ENCODE measurements around the gene MEN1. TPM values are rescaled to one million over a fixed set of nuclear protein-coding genes. Genes with fewer than 3 reads are reported as not detected.
"Not testable (repeated sequence)": the region's sequence is repeated elsewhere in the genome, so short reads cannot be mapped to it uniquely, and the experiment has no call there.

Gene MEN1
- polyA plus RNA-seq, 3 donors, result 44.7 to 49.1 (median 45.6) TPM

- no peak for DNase-seq
These were observed 24.6 kb upstream of the MEN1 start for GRCh38 chr11:64834723-64835615.

- no peak for DNase-seq
These were observed 23.8 kb upstream of the MEN1 start for GRCh38 chr11:64834031-64834722.

GRCh38 chr11:64833509-64833908 lies 23.2 kb upstream of the MEN1 start:
- DNase-seq, result no peak

GRCh38 chr11:64833198-64833502 lies 22.8 kb upstream of the MEN1 start:
- no peak for DNase-seq

GRCh38 chr11:64832467-64833197 lies 22.3 kb upstream of the MEN1 start:
- DNase-seq, result no peak

- no peak for DNase-seq
These were observed 21.1 kb upstream of the MEN1 start for GRCh38 chr11:64831411-64831891.

- DNase-seq, result no peak
These were observed 19.3 kb upstream of the MEN1 start for GRCh38 chr11:64829536-64830251.

GRCh38 chr11:64827451-64827839 lies 17.1 kb upstream of the MEN1 start:
- DNase-seq, result no peak

- DNase-seq, result no peak
These were observed 16.5 kb upstream of the MEN1 start for GRCh38 chr11:64826578-64827450.

GRCh38 chr11:64826062-64826461 lies 15.7 kb upstream of the MEN1 start:
- DNase-seq, result no peak

- DNase-seq, result no peak
These were observed 13.3 kb upstream of the MEN1 start for GRCh38 chr11:64823568-64824119.

- DNase-seq, result no peak
These were observed 7.1 kb upstream of the MEN1 start for GRCh38 chr11:64817476-64817875.

GRCh38 chr11:64815433-64815832 lies 5.1 kb upstream of the MEN1 start:
- not testable (repeated sequence) for DNase-seq

GRCh38 chr11:64814712-64815187 lies 4.4 kb upstream of the MEN1 start:
- DNase-seq, result no peak

GRCh38 chr11:64813826-64814225 lies 3.5 kb upstream of the MEN1 start:
- no peak for DNase-seq

GRCh38 chr11:64810891-64811272 lies 531 bp upstream of the MEN1 start:
- no peak for DNase-seq

- peak; percentile 23 for DNase-seq
These were observed 540 bp downstream of the MEN1 start for GRCh38 chr11:64809781-64810241.

- no peak for DNase-seq
These were observed 4.9 kb downstream of the MEN1 start for GRCh38 chr11:64805481-64805880.

GRCh38 chr11:64804346-64805210 lies 5.8 kb downstream of the MEN1 start:
- DNase-seq, result no peak

All from renal pelvis (tissue), 4 donors.